ENCODE results near the gene KCNH5. TPM values are rescaled to one million over a fixed set of nuclear protein-coding genes. Genes with fewer than 3 reads are reported as not detected.

KCNH5 gene
- total RNA-seq, 1 donor from 2014 or later, result 3.1 TPM

DNA sequence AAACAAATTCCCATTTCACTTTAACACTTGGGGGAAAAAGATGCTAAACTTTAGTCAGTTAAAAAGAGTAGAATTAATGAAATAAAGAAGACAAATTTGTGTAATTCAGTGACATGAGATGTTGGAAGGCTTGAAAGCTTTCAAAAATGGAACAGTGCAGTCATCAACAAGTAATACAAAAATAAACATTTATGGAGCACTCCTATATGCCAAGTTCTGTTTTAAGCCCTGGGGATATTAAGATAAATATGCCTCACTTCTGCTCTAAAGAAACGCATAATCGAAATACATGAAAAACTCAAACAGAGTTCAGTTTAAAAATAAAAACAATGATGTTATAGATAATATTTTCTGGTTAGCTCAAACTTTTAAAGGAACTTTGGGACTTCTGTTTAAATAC is 93.0 kb downstream of the KCNH5 start:
- H3K9me3 Mint-ChIP-seq (ENCODE audit: low read depth), result no peaks in the 10 kb centered on the region
- no peaks in the 10 kb centered on the region for H3K4me1 Mint-ChIP-seq (ENCODE audit: low read depth)
- no peak for TF ChIP-seq CTCF (IDR thresholded peaks at IDR 0.05; ENCODE audit: unreplicated experiment)
- DNase-seq (ENCODE audit: low spot score, unreplicated experiment), result no peak
- no peaks in the 10 kb centered on the region for H3K27me3 Mint-ChIP-seq
- H3K36me3 Mint-ChIP-seq (ENCODE audit: insufficient read depth), result no peaks in the 10 kb centered on the region
- no peak overlapping the region for H3K27ac Mint-ChIP-seq
- H3K4me3 Mint-ChIP-seq (ENCODE audit: low read depth), result no peak overlapping the region

GRCh38 chr14:62947301-62947700 is 98.0 kb downstream of the KCNH5 start:
- Mint-ChIP-seq H3K4me3 (ENCODE audit: low read depth) (no peak overlapping the region), H3K9me3 (ENCODE audit: low read depth) (no peaks in the 10 kb centered on the region), H3K36me3 (ENCODE audit: insufficient read depth) (no peaks in the 10 kb centered on the region), H3K27ac (no peak overlapping the region), H3K27me3 (no peaks in the 10 kb centered on the region), H3K4me1 (ENCODE audit: low read depth) (no peaks in the 10 kb centered on the region)
- TF ChIP-seq CTCF (IDR thresholded peaks at IDR 0.05; ENCODE audit: unreplicated experiment), result no peak
- no peak for DNase-seq (ENCODE audit: low spot score, unreplicated experiment)

DNA sequence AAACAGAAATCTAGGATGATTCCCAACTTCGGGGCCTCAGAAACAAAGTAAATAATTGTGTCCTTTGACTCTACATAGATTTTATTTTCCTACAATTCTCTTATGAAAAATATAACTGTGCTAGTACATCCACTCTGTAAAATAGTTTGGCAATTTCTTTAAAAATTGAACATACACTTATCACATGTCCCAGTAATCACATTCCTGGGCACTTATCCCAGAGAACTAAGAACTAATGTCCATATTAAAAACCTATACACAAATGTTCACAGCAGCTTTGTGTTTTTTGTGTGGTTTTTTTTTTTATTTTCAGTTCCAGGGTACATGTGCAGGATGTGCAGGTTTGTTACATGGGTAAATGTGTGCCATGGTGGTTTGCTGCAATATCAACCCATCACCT is 99.0 kb downstream of the KCNH5 start:
- no peak for DNase-seq (ENCODE audit: low spot score, unreplicated experiment)
- no peaks in the 10 kb centered on the region for H3K4me1 Mint-ChIP-seq (ENCODE audit: low read depth)
- no peak for TF ChIP-seq CTCF (IDR thresholded peaks at IDR 0.05; ENCODE audit: unreplicated experiment)
- no peak overlapping the region for H3K27ac Mint-ChIP-seq
- H3K4me3 Mint-ChIP-seq (ENCODE audit: low read depth), result no peak overlapping the region
- no peaks in the 10 kb centered on the region for H3K36me3 Mint-ChIP-seq (ENCODE audit: insufficient read depth)
- no peaks in the 10 kb centered on the region for H3K9me3 Mint-ChIP-seq (ENCODE audit: low read depth)
- no peaks in the 10 kb centered on the region for H3K27me3 Mint-ChIP-seq

DNA sequence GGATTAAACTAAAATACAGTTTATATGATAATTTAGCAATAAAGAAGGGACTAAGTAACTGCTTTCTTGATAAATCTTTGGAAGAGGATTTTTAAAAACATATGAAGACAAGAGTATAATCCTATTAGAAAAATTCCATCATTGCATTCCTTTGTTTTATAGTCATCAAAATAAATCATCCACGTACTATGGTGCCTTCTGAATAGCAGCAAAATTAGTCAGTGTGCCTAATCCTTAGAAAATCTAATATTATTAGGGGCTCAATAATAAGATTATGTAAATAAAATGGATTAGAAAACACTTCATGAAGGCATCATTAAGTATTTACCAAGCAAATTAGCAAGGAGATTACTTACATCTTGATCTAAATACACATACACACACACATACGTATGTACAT is 102.1 kb downstream of the KCNH5 start:
- Mint-ChIP-seq H3K4me3 (ENCODE audit: low read depth) (no peak overlapping the region), H3K4me1 (ENCODE audit: low read depth) (no peaks in the 10 kb centered on the region), H3K27ac (no peak overlapping the region), H3K27me3 (no peaks in the 10 kb centered on the region), H3K36me3 (ENCODE audit: insufficient read depth) (no peaks in the 10 kb centered on the region), H3K9me3 (ENCODE audit: low read depth) (no peaks in the 10 kb centered on the region)
- no peak for TF ChIP-seq CTCF (IDR thresholded peaks at IDR 0.05; ENCODE audit: unreplicated experiment)
- no peak for DNase-seq (ENCODE audit: low spot score, unreplicated experiment)

DNA sequence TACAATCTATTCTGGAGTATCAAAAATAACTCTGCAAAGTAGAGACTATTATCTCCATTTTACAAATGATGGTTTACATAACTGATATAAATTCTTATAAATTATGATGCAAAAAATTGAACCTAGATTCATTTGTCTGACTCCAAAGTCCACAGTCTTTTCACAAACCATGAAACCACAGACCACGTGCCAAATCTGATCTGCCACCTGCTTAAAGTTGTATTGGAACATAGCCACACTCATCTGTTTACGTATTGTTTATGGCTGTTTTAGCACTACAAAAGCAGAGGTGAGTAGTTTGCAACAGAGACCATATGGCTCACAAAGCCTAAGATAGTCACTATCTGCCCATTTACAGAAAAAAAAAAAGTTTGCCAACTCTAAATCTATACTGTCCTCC is 105.3 kb downstream of the KCNH5 start:
- no peaks in the 10 kb centered on the region for H3K9me3 Mint-ChIP-seq (ENCODE audit: low read depth)

More for the DNA sequence above, 105.3 kb downstream of the KCNH5 start:
- H3K27me3 Mint-ChIP-seq, result no peaks in the 10 kb centered on the region
- no peak overlapping the region for H3K27ac Mint-ChIP-seq
- no peak for DNase-seq (ENCODE audit: low spot score, unreplicated experiment)
- TF ChIP-seq CTCF (IDR thresholded peaks at IDR 0.05; ENCODE audit: unreplicated experiment), result no peak
- H3K4me3 Mint-ChIP-seq (ENCODE audit: low read depth), result no peak overlapping the region
- H3K36me3 Mint-ChIP-seq (ENCODE audit: insufficient read depth), result no peaks in the 10 kb centered on the region
- H3K4me1 Mint-ChIP-seq (ENCODE audit: low read depth), result no peaks in the 10 kb centered on the region
